T-helper 9 cell (primary cell): Measurements from ENCODE around the gene SSNA1.

Source experiments
- DNase-seq: peaks from one replicate; pipeline ENCODE4 v3.0.0-alpha.2; 2020

The SSNA1 gene

DNA sequence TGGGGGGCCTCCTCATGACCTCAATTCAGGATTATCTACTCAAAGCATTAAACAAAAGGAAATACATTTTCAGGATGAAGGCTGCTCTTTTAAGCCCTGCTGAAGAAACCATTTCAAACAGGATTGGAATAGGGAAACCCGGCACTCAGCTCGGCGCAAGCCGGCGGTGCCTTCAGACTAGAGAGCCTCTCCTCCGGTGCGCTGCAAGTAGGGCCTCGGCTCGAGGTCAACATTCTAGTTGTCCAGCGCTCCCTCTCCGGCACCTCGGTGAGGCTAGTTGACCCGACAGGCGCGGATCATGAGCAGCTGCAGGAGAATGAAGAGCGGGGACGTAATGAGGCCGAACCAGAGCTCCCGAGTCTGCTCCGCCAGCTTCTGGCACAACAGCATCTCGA lies 16.3 kb downstream of the SSNA1 start:
- DNase-seq: no peak

DNA sequence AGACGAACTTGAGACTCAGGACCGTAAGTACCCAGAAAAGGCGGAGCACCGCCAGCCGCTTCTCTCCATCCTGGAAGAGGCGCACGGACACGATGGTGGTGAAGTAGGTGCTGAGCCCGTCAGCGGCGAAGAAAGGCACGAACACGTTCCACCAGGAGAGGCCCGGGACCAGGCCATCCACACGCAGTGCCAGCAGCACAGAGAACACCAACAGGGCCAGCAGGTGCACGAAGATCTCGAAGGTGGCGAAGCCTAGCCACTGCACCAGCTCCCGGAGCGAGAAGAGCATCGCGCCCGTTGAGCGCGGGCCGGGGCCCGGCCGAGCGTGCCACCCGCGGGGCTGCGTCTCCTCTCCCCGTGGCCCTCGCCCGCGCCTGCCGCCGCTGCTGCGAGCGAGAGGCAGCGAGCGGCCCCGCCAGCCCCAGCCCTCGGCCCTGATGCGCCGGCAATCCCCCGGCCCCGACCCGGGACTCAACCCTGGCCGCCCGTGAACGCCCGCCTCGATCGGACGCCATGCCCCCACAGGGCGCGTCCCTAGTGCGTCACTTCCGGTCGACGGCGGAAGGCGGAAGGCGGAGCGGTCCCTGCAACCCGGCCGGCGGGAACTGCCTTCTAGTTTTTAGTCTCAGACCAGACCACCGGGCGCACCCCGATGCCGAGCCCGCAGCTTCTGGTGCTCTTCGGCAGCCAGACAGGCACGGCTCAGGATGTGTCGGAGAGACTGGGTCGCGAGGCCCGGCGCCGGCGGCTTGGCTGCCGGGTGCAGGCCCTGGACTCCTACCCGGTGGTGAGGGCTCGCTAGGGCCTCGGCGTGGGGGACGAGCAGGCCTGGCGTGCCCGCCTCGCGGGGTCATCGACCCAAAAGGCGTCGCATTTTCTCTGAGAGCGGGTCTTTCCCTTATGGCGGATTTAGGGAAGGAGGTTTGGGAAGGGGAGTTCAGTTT lies 16.9 kb downstream of the SSNA1 start, which contains the start of the genes NDOR1 and TMEM203:
TSS of gene NDOR1 (plus strand) at position 575 of the 944 bp plus-strand sequence. CDS start at position 653, 78 bp downstream.
TSS of gene TMEM203 (minus strand) at position 523 of the 944 bp plus-strand sequence. CDS start at position 289, 234 bp downstream.
- DNase-seq: peak; percentile 96

DNA sequence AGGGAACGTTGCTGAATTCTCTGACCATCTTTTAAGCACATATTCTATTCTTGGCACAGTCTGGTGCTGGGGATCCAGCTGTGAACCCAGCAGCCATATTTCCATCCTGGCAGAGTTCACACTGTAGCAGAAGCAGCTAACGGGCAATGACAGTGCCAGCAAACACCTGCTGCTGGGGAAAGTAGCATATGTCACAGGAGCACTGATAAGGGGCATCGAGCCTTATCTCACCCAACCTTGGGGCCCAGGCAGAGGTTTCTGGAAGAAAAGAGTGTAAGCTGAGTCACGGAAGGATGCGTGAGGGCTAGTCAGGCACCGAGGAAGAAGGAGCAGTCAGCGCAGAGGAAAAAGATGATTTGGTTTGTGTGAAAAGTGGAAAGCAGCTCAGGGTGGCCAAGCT lies 18.1 kb downstream of the SSNA1 start:
- DNase-seq: no peak

DNA sequence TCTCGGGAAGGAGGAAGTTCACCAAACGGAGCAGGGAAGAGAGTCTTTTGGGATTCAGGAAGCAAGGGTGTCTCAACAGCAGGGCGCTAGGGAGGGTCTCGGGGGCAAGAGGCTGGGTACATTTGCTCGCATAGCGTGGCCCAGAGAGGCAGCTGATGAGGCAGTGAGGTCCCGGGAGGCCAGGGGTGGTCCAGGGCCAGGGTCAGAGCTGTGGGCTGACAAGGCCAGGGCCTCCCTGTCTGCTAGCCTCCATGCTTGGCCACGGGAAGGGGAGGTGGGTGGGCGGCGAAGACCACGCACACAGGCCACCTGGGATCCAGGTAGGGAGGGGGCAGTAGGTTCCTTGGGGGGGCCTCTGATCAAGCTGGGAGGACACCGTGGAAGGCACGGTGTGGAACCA lies 23.1 kb downstream of the SSNA1 start:
- DNase-seq: no peak

DNA sequence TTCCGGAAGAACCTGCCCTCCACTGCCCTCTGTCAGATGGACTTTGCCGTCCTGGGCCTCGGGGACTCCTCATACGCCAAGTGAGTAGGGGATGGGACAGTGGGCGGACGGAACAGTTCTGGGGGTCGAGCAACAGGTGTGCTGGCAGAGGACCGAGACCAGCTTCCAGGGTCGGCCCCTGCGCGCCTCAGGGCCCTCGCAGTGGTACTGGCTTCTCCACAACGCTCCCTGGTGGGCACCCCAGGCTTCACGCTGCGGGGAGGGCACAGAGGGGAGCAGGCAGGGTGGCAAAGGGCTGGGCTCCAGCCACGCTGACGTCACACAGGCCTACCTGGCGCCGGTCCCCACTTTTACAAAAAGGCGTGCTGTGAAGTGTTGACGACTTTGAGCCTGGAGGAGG lies 24.0 kb downstream of the SSNA1 start:
- no peak for DNase-seq

DNA sequence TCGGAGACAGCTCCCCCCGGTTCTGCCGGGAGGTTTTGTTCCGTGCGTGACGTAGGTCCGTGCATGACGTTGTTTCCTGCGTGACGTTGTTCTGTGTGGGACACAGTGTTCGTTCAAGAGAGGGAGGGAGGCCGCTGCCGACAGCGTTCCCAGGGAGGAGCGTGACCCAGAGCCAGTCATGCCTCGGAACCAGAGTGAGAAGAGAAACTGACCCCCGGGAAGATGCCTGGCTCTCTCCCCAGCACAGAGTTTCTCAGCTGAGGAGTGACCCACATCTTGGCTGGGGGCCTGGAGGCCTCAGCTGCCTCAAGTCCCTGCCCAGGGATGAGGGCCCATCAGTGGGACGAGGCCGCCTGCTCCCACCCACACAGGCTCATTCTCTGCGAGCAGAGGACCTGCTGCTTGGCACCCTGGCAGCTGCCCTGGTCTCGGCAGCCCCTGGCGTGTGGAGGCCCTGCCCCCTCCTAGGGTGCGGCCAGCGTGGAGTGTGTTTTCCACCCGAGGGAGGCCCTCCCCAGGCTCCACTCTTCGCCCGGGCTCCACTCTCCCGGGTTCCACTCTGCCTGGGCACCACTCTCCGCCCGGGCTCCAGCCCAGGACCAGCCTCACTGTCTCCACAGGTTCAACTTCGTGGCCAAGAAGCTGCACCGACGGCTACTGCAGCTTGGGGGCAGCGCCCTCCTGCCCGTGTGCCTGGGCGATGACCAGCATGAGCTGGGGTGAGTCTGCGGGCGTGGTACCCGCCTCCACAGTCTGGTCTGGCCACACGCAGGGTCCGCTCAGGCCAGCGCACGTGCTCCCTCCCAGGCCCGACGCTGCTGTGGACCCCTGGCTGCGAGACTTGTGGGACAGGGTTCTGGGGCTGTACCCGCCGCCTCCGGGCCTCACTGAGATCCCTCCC lies 24.9 kb downstream of the SSNA1 start:
- DNase-seq: no peak

DNA sequence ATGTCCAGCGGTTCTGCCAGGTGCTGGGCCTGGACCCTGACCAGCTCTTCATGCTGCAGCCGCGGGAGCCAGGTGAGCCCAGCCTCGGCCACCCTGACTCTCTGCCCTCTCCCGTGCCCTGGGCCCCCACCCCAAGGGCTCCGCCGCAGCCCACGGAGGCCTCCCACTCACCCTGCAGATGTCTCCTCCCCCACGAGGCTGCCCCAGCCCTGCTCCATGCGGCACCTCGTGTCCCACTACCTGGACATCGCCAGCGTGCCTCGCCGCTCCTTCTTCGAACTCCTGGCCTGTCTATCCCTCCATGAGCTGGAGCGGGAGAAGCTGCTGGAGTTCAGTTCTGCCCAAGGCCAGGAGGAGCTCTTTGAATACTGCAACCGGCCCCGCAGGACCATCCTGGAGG lies 26.1 kb downstream of the SSNA1 start:
- DNase-seq: no peak

DNA sequence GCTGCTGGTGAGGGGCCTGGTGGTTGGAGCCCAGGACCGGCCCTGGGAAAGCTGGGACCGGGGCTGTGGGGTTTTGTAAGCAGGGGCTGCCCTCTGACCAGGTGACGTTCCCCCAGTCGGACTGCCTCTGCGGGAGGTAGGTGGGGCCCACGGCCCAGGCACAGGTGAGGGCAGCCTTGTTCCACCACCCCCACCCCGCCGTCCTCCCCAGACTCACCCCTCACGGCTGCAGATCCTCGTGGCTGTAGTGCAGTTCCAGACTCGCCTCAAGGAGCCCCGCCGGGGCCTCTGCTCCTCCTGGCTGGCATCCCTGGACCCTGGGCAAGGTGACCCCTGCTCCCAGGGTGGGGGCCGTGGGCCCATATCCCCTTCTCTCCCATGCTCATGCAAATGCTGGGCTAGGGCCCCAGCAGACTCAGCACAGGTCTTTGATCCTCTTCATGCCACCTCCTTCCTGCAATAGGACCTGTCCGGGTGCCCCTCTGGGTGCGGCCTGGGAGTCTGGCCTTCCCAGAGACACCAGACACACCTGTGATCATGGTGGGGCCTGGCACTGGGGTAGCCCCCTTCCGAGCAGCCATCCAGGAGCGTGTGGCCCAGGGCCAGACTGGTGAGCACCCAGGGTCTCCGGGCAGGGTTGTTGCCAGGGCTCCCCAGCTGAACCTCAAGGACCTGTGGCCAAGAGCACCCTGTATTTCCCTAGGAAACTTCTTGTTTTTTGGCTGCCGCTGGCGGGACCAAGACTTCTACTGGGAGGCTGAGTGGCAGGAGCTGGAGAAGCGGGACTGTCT lies 26.9 kb downstream of the SSNA1 start:
- no peak for DNase-seq

DNA sequence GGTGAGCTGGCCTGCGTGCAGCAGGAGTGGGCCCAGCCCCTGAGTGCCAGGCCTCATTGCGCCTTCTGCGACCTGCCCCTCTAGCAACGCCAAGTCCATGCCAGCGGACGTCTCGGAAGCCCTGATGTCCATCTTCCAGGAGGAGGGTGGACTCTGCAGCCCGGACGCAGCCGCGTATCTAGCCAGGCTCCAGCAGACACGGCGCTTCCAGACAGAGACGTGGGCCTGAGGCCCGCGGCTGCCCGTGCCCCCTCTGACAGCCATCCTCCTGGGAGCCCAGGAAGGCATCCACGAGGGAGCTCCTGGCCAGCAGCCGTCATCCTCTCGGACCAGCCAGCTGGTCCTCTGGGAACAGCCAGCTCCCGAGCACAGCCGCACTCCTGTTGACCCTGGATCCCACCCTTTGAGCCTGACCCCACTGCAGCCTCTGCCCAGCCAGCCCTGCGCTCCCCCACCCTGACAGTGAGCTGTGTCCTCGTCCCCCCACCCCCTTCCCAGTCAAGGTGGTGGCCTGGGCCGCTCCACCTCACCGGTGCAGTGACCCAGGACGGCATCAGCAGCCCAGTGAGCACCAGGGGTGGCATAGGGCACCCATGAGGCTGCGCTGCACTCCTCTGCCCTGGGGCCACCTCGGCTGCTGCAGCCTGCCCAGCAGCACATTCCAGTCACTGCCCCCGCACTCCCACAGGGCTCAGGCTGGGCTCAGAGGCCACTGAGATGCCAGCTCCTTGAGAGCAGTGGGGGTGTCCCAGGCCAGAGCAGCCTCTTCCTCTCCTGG lies 27.9 kb downstream of the SSNA1 start:
- no peak for DNase-seq

DNA sequence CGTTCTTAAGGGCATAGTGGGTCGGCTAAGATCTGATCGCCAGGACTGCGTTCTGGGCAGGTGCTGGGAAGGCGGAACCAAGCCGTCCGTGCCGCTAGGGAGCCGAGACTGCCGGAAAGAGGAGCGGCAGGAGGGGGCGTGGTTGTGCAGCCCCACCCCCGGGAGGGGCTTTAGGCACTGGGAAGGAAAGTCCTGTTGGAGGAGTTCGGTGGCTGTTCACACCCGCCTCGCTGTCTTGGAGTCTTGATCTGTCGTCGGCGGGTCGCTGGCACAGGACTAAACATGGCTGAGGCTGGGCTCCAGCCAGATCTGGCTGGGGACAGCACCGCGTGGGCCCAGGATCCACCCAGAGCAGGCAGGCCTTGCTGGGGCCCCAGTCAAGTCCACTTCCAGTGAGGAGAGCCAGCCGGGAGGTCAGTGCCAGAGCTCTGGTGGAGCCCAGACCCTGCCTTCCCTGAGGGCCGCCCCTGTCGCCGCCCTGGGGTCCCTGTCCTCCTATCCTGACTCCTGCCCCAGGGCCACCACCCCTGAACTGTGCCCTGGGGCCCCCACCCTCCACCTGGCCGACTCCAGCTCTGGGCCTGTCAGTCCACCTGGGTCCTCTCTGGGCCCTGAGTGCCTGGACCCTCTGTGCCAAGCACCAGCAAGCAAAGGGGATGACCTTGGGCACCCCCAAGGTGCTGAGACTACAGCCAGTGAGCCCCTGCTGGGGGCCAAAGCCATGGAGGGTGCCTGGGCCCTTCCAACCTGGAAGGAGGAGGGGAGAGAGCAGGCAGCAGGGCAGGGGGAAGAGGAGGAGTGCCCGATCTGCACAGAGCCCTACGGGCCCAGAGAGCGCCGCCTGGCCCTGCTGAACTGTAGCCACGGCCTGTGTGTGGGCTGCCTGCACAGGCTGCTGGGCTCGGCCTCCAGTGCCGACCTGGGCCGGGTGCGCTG lies 29.1 kb downstream of the SSNA1 start:
- DNase-seq: no peak

DNA sequence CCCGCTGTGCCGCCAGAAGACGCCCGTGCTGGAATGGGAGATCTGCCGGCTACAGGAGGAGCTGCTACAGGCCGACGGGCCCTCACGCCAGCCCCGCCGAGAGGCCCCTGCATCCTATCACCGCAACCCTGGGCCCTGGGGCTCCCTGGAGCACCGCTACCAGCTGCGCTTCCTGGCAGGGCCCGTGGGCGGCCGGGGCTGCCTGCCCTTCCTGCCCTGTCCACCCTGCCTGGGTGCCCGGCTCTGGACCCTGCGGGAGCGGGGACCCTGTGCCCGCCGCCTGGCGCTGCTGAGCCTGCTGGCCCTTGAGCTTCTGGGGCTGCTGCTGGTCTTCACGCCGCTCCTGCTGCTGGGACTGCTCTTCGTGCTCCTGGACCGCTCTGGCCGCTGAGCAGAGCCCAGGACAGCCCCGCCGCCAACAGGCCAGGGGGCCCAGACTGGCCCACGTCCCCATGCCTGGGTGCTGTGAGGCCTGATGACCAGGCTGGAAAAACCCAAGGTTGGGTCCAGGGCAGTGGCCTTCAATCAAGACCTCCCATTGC lies 29.8 kb downstream of the SSNA1 start:
- no peak for DNase-seq

DNA sequence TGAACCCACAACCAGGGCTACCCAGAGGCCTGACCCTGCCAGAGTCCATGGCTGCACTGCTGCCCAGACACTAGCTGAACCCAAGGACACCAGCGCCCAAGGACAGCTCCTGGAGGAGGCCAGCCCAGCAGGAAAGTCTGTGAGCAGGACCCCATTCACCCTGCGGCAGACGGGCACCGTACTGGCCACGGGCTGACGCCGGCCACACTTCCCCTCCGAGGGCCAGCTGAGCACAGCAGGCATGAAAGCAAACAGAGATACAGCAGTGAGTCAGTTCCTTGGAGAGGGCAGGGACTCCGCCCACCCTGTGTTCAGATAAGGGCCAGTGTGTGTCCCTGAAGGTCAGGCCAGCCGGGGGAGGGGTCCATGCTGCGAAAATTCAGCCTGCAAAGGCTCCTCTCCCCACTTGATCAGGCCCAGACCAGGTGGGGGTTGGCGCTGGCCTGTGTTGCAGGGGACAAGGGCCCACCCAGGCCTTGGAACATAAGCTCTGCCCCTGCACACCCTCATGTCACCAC lies 30.3 kb downstream of the SSNA1 start:
- no peak for DNase-seq

DNA sequence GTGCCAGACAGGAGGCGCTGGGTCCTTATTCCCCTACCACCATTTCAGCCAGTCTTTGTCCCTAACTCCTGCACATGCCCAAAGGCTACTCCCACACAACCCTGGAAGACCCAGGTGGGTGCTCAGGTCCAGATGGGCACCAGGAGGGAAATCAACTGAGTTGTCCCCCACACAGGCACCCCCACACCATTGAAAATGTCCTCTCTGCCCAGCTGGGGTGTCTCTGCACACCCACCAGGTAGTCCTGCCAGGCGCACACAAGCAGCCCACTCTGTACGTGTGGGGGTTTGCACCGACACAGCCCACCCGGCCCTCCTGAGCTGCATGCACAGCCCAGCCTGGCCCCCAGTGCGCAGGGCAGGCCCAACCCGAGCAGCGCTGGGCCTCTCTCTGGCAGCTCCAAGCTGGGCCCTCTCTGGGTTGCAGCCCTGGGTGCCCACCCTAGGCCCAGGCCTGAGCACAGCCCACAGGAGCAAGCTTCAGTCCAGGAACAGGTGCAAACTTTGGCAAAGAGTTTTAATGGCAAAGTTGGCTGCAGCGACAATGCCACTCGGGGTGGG lies 31.4 kb downstream of the SSNA1 start:
- DNase-seq: no peak

DNA sequence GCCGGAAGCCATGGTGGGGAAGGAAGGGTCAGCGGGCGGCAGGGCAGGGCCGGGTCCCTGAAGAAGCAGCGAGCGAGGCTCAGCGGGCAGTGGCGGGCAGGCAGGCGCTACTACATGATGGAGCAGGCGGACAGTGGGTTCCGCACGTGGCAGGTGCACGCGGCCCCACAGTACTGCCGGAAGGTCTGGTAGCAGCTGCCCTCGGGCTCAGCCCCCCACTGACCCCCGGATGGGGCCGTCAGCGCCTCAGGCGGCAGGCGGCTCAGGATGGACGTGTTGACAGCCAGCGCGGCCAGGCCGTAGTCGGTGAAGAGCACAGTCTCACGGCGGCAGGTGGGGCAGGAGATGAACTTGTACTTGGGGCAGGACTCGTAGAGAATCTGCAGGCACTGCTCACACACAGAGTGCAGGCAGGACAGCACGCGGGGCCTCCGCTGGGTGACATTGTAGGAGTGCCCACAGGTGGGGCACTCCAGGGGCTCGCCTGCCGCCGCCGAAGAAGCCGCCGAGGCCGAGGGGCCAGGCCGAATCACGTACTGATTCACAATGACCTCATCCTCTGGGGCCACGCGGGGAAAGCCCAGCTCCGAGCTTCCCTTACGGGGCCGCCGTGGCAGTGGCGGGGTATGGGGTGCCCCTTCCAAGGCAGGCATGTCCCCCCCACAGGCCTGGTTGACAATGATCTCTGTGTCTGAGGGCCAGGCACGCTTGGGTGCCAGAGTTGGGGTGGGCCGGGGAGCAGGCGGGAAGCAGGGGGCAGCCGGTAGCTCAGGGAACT lies 32.0 kb downstream of the SSNA1 start:
- no peak for DNase-seq

DNA sequence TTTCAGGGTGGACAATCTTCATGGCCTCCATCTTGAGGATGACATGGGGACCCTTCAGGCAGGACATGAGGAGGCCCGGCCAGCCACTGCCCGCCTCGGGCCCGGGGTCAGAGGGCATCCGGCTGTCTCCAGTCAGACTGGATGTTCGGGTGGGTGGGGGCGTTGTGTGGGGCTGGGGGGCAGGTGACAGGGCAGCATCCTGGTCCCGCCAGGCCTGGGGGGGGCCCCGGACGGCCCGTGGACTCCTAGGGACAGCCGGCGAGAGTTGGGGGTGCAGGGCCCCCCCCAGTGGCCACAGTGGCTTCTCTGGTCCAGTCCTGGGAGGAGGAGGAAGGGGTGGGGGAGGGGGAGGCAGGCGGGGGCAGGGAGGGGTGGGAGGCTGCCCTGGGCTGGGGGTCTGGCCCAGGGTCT lies 32.6 kb downstream of the SSNA1 start:
- DNase-seq: no peak

DNA sequence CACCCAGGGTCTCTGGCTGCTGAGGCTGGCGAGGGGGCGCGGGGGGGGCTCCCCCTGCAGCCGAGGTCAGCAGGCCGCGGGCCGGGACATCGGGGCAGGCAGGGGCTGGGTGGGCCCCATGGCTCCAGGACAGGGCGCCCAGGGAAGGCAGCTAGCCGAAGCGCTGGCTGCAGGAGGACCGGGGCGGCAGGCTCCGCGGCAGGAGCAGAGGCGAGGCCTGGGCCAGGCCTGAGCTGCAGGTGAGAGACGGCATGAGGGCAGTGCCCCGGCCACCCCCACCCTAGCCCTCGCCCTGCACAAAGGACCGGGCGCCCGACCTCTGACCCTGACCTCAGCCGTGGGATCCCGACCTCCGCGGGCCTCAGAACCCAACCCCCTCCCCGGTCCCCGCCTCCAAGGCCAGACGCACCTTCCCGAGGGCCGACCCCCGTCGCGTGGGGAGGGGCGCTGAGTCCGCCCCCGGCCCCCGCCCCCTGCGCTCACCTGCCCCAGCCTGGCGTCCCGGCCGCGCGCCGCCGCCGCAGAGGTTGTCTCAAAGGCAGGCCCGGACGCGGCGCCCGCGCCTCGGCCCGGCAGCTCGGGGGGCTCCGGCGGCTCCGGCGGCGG lies 33.1 kb downstream of the SSNA1 start:
- no peak for DNase-seq

DNA sequence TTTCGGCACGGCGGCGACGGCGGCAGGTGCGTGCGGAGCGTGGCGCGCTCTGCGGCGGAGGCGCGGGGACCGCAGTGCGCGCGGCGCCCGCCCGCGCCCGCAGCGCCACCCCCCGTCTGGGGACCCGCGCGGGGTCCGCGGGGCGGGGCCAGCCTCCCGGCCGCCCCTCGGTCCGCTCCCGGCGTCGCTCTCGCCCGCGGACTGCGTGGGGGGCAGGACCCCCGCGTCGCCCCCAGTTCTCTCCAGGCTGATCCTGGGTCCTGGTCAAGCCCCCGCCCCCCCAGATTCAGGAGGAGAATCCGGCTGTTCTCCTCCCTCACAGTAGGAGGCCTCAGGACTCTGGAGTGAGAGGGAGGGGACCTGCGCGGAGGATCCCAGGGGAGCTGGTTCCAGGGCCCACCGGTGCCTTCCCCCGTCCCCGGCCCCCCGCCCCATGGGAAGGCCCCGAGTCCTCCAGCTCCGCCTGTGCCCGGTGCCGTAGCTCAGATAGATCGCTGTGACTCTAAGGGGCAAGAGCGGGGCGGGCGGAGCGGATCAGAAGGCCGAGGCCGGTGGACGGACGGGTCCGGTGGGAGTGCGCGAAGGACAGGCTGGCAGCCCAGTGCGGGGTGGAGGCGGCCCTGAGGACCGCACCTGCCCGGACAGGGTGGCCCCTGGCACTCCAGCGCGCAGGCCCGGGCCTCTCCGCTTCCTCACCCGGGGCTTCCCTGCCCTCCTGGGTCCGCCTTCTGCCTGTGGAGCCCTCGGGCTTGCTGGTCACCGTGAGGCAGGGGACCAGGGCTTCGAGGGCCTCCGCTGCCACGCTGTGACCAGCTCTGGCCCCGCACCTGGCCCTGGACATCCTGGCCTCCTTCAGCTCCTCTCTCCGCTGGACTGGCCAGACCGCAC lies 34.0 kb downstream of the SSNA1 start, which contains the start of gene RNF208:
TSS of gene RNF208 (minus strand) at position 51 of the 888 bp plus-strand sequence. CDS start 1,028 bp downstream, outside the sequence.
- DNase-seq: no peak
